SIG-M5 treated with dmso at 0.1 percent for 504 hours (cell line): Measurements from ENCODE around the gene TBX2.

Experiments
- DNase-seq: peaks from one replicate; lab custom pipeline; 2025; ENCODE audit not compliant: unreplicated experiment; lab: John Stamatoyannopoulos, UW

The TBX2 gene

GRCh38 chr17:61401389-61402072 is 1.9 kb downstream of the TBX2 start:
- no peak for DNase-seq

- no peak for DNase-seq
These were observed 2.5 kb downstream of the TBX2 start for GRCh38 chr17:61402073-61402541.

GRCh38 chr17:61402978-61403800 is 3.5 kb downstream of the TBX2 start:
- no peak for DNase-seq

- DNase-seq, result no peak
These were observed 4.4 kb downstream of the TBX2 start for GRCh38 chr17:61403801-61404662.

- DNase-seq, result no peak
These were observed 4.9 kb downstream of the TBX2 start for GRCh38 chr17:61404663-61404912.

GRCh38 chr17:61404913-61405685 is 5.5 kb downstream of the TBX2 start:
- no peak for DNase-seq

- no peak for DNase-seq
These were observed 6.3 kb downstream of the TBX2 start for GRCh38 chr17:61405686-61406536.

- no peak for DNase-seq
These were observed 6.8 kb downstream of the TBX2 start for GRCh38 chr17:61406537-61406845.

- DNase-seq, result peak; percentile 67
These were observed 7.6 kb downstream of the TBX2 start for GRCh38 chr17:61406971-61407911.

GRCh38 chr17:61408151-61409041 is 8.8 kb downstream of the TBX2 start:
- no peak for DNase-seq

- DNase-seq, result peak; percentile 96
These were observed 9.9 kb downstream of the TBX2 start for GRCh38 chr17:61409301-61410112.

GRCh38 chr17:61410141-61411010 is 10.7 kb downstream of the TBX2 start:
- DNase-seq, result no peak

- DNase-seq, result no peak
These were observed 11.3 kb downstream of the TBX2 start for GRCh38 chr17:61411011-61411260.

- peak; percentile 99 for DNase-seq
These were observed 11.9 kb downstream of the TBX2 start for GRCh38 chr17:61411261-61412142.

GRCh38 chr17:61412143-61412859 is 12.7 kb downstream of the TBX2 start:
- peak; percentile 100 for DNase-seq
